GM06990 (cell line): ENCODE measurements around the gene GBP6.
"Not testable (repeated sequence)": the region's sequence is repeated elsewhere in the genome, so short reads cannot be mapped to it uniquely, and the experiment has no call there.

ENCODE experiments used
- DNase-seq: peaks from one replicate; pipeline ENCODE4 v3.0.0-alpha.2; 2011; ENCODE audit not compliant: insufficient read length; ENCODE audit errors: extremely low read depth
- H3K27me3 ChIP-seq: replicated peaks from 2 replicates; pipeline ENCODE4 v1.6.0; 2011; ENCODE audit warnings: low read length; ENCODE audit not compliant: control insufficient read depth, insufficient read depth
- H3K36me3 ChIP-seq: 2 replicates; pipeline ENCODE4 v1.5.1; 2011; ENCODE audit warnings: low read length; ENCODE audit not compliant: control insufficient read depth, insufficient read depth
- H3K4me3 ChIP-seq: replicated peaks from 2 replicates; pipeline ENCODE4 v1.5.1; 2011; ENCODE audit warnings: low read depth, mild to moderate bottlenecking, control low read depth, low read length
- TF ChIP-seq, protein P1 (sequence below): IDR thresholded peaks from 2 replicates; pipeline ENCODE4 v1.5.1; 2011; ENCODE audit warnings: low read length, control low read depth, mild to moderate bottlenecking, inconsistent platforms; ENCODE audit not compliant: insufficient read depth, poor library complexity, severe bottlenecking

GBP6 gene

GRCh38 chr1:89337903-89338302 is 26.0 kb upstream of the GBP6 start:
- no peaks in the 10 kb centered on the region; the same call in 1 of the 2 replicates for H3K27me3 ChIP-seq
- DNase-seq = no peak
- H3K36me3 ChIP-seq = no peaks in the 10 kb centered on the region
- TF ChIP-seq, protein P1, sequence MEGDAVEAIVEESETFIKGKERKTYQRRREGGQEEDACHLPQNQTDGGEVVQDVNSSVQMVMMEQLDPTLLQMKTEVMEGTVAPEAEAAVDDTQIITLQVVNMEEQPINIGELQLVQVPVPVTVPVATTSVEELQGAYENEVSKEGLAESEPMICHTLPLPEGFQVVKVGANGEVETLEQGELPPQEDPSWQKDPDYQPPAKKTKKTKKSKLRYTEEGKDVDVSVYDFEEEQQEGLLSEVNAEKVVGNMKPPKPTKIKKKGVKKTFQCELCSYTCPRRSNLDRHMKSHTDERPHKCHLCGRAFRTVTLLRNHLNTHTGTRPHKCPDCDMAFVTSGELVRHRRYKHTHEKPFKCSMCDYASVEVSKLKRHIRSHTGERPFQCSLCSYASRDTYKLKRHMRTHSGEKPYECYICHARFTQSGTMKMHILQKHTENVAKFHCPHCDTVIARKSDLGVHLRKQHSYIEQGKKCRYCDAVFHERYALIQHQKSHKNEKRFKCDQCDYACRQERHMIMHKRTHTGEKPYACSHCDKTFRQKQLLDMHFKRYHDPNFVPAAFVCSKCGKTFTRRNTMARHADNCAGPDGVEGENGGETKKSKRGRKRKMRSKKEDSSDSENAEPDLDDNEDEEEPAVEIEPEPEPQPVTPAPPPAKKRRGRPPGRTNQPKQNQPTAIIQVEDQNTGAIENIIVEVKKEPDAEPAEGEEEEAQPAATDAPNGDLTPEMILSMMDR = no peak
- no peak overlapping the region for H3K4me3 ChIP-seq

GRCh38 chr1:89339039-89339438 is 24.8 kb upstream of the GBP6 start:
- Histone ChIP-seq H3K4me3 (no peak overlapping the region), H3K27me3 (no peaks in the 10 kb centered on the region; the same call in 1 of the 2 replicates), H3K36me3 (no peaks in the 10 kb centered on the region)
- TF ChIP-seq, protein P1 = no peak
- DNase-seq = no peak

DNA sequence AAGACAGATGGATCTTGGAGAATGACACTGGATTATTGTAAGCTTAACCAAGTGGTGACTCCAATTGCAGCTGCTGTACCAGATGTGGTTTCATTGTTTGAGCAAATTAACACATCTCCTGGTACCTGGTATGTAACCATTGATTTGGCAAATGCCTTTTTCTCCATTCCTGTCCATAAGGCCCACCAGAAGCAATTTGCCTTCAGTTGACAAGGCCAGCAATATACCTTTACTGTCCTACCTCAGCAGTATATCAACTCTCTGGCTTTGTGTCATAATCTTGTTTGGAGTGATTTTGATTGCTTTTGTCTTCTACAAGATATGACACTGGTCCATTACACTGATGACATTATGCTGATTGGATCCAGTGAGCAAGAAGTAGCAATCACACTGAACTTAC is 18.4 kb upstream of the GBP6 start:
- H3K4me3 ChIP-seq = not testable (repeated sequence)

GRCh38 chr1:89347296-89347695 is 16.6 kb upstream of the GBP6 start:
- Histone ChIP-seq H3K4me3 (no peak overlapping the region), H3K36me3 (no peaks in the 10 kb centered on the region), H3K27me3 (no peaks in the 10 kb centered on the region)
- no peak for DNase-seq
- TF ChIP-seq, protein P1 = no peak

More for the DNA sequence above, 18.4 kb upstream of the GBP6 start:
- H3K27me3 ChIP-seq, H3K36me3 ChIP-seq, DNase-seq: not testable (repeated sequence)

- no peaks in the 10 kb centered on the region for H3K27me3 ChIP-seq
- TF ChIP-seq, protein P1 = no peak
- H3K4me3 ChIP-seq = no peak overlapping the region
- no peak for DNase-seq
- no peaks in the 10 kb centered on the region for H3K36me3 ChIP-seq
These were observed 13.6 kb upstream of the GBP6 start for GRCh38 chr1:89350298-89350697.

GRCh38 chr1:89351597-89352311 is 12.1 kb upstream of the GBP6 start:
- Histone ChIP-seq H3K27me3 (no peaks in the 10 kb centered on the region), H3K4me3 (no peak overlapping the region), H3K36me3 (no peaks in the 10 kb centered on the region)
- TF ChIP-seq, protein P1 = no peak
- no peak for DNase-seq
